Ovary (tissue), 9 donors: ENCODE measurements around the gene ZNF329. TPM values are rescaled to one million over a fixed set of nuclear protein-coding genes. Genes with fewer than 3 reads are reported as not detected.

Experiments
- DNase-seq, 5 donors: peaks; one replicate each; pipeline ENCODE4 v3.0.0-alpha.2; 2019 to 2020
- H3K27ac ChIP-seq, 2 donors: fragments of 200-600 bp; one replicate each; pipeline versions ENCODE4 v1.5.1 to v1.8.0; 2019 to 2022
- H3K27me3 ChIP-seq: fragments of 200-600 bp; one replicate; pipeline ENCODE4 v1.8.0; 2022
- H3K36me3 ChIP-seq: fragments of 200-600 bp; sonication (generic); one replicate; pipeline ENCODE4 v1.5.1; 2019
- H3K4me1 ChIP-seq: one replicate; pipeline ENCODE4 v1.8.1; 2013; ENCODE audit warnings: mild to moderate bottlenecking, moderate library complexity; ENCODE audit not compliant: insufficient read depth
- H3K4me3 ChIP-seq: fragments of 200-600 bp; sonication (generic); one replicate; pipeline ENCODE4 v1.5.1; 2017
- H3K9me3 ChIP-seq, 2 donors: fragments of 200-600 bp in 1 of 2; sonication (generic) in 1 of 2; one replicate each; pipeline versions ENCODE4 v1.5.1 to v1.8.1; 2013 to 2019; ENCODE audit warnings: mild to moderate bottlenecking in 1 of 2, moderate library complexity in 1 of 2
- CTCF ChIP-seq, 3 donors: fragments of 450-650 bp in 2 of 3; fragments of 200-600 bp in 1 of 3; IDR thresholded peaks; one replicate each; pipeline versions ENCODE4 v1.5.1 to v1.8.0; 2016 to 2022; ENCODE audit warnings: antibody characterized with exemption in 3 of 3, mild to moderate bottlenecking in 1 of 3
- EP300 ChIP-seq: sonication (generic); formaldehyde crosslinking; IDR thresholded peaks from one replicate; pipeline ENCODE4 v1.6.1; 2017; ENCODE audit warnings: antibody characterized with exemption
- POLR2A ChIP-seq: fragments of 450-650 bp; IDR thresholded peaks from one replicate; pipeline ENCODE4 v1.6.1; 2017; ENCODE audit warnings: antibody characterized with exemption, mild to moderate bottlenecking, moderate library complexity
- WGBS, 3 donors: extraction: QIAGEN DNeasy Blood & Tissue Kit in 1 of 3; methylation state at CpG; one replicate each; pipeline versions ENCODE4 v1.1.5 to v1.1.7; 2013 to 2017; 5-methylcytosine and 5-hydroxymethylcytosine counted together
- intact Hi-C, 4 donors: fragments of 100-400 bp; cut with DNase I; formaldehyde crosslinking; loops; one replicate each; pipeline versions ENCODE4 v1.11.0 to v1.15.1; 2022 to 2023
- polyA plus RNA-seq, 2 donors: library from polyadenylated mRNA; stranded (reverse); fragments of 200-250 nt in 1 of 2; fragments of 350-450 nt in 1 of 2; fragmentation: Illumina TruSeq in 1 of 2; extraction: RNeasy Lipid Tissue Mini Kit (QIAGEN cat#74804) in 1 of 2; gene quantifications; one replicate each; pipeline ENCODE4 v1.2.3, GENCODE V29; 2013 to 2014
- total RNA-seq, 7 donors: library from RNA; depleted of rRNA in 2 of 7; stranded (reverse); fragments of >200 nt in 2 of 7; fragmentation: NEBNext Ultra II Directional in 3 of 7; extraction: Animal tissue kit (Norgen Biotek cat#: 25700) in 3 of 7; gene quantifications; one replicate each; pipeline versions ENCODE4 v1.1.0 to v1.2.4, GENCODE V29; 2016 to 2023
- donor health status: DM: no; HTN: no; CAD: no; lungs with moderate emphysema.
- donor health status: DM: no; HTN: no; CAD: no.
- donor health status: Bipolar disorder and iron deficiency.
- donor health status: DM: yes; HTN: yes; CAD: no.
- donor health status: DM: no; HTN: no; CAD: no.
- donor health status: DM: yes; HTN: yes; CAD: no.

ZNF329 gene
- total and polyA plus RNA-seq, 9 donors, result 5.6 to 16.9 (median 13.5) TPM

DNA sequence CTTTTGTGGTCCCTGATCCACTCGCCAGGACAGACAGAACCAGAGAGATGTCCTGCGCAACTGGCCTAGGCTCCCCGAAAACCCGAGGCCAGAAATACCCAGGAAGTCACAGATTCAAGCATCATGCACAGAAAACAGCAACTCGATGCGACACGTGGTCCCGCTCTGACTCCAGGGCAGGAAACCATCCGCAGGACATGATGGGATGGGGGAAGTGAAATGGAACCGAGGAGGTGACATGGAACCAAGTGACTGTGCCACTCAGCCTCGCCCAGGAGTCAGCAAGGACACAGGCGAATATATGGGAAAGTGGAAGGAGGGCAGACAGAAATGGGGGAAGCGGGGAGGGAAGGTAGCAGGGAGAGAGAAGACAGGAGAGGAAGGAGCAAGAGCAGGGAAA is 53.7 kb downstream of the ZNF329 start:
- WGBS, 3 donors, result 84 to 87% (median 86%) methylated on average over 13 of the region's 13 CpGs
- Histone ChIP-seq H3K4me3 (peak overlapping the region; percentile 86), H3K27me3 (no peaks in the 10 kb centered on the region), H3K27ac (no peak overlapping the region), H3K4me1 (peaks cover 6% of the 10 kb centered on the region), H3K9me3 (peaks cover 0 to 6% of the 10 kb centered on the region in 2 donors), H3K36me3 (no peaks in the 10 kb centered on the region)
- TF ChIP-seq POLR2A (no peak), EP300 (no peak), CTCF (IDR thresholded peaks at IDR 0.05) (no peak)
- DNase-seq, result no peak
- intact Hi-C loops, result no loop called here

GRCh38 chr19:58095328-58095727 is 55.3 kb downstream of the ZNF329 start:
- Histone ChIP-seq H3K9me3 (peaks cover 0 to 6% of the 10 kb centered on the region in 2 donors), H3K27me3 (no peaks in the 10 kb centered on the region), H3K4me1 (peaks cover 6% of the 10 kb centered on the region), H3K36me3 (no peaks in the 10 kb centered on the region), H3K4me3 (no peak overlapping the region), H3K27ac (no peak overlapping the region)
- 97 to 98% (median 97%) methylated on average over 10 of the region's 10 CpGs for WGBS, 3 donors
- TF ChIP-seq CTCF (IDR thresholded peaks at IDR 0.05), result no peak
- TF ChIP-seq POLR2A, result no peak
- no peak for TF ChIP-seq EP300
- no peak for DNase-seq
- intact Hi-C loops, result no loop called here

- no peak for DNase-seq
- intact Hi-C loops, result no loop called here
- WGBS, 3 donors, result 93 to 96% (median 93%) methylated on average over 7 of the region's 7 CpGs
- TF ChIP-seq POLR2A (no peak), EP300 (no peak), CTCF (IDR thresholded peaks at IDR 0.05) (no peak)
- no peaks in the 10 kb centered on the region for H3K27me3 ChIP-seq
- no peaks in the 10 kb centered on the region for H3K36me3 ChIP-seq
- H3K27ac ChIP-seq, result no peak overlapping the region
- H3K4me1 ChIP-seq, result peaks cover 6% of the 10 kb centered on the region
- H3K4me3 ChIP-seq, result no peak overlapping the region
- H3K9me3 ChIP-seq, result peaks cover 0 to 19% of the 10 kb centered on the region in 2 donors
Measured at GRCh38 chr19:58093071-58093470, 57.5 kb downstream of the ZNF329 start.

GRCh38 chr19:58091251-58091995 is 59.2 kb downstream of the ZNF329 start:
- intact Hi-C loops, result no loop called here

More at GRCh38 chr19:58091251-58091995, 59.2 kb downstream of the ZNF329 start:
- H3K27me3 ChIP-seq, result no peaks in the 10 kb centered on the region
- TF ChIP-seq POLR2A (no peak), EP300 (no peak), CTCF (IDR thresholded peaks at IDR 0.05) (no peak)
- H3K9me3 ChIP-seq, result peaks cover 0 to 35% of the 10 kb centered on the region in 2 donors
- H3K4me1 ChIP-seq, result no peaks in the 10 kb centered on the region
- DNase-seq, result no peak
- peaks cover 3% of the 10 kb centered on the region for H3K36me3 ChIP-seq
- no peak overlapping the region for H3K27ac ChIP-seq
- WGBS, 3 donors, result 85 to 89% (median 86%) methylated on average over 11 of the region's 11 CpGs
- no peak overlapping the region for H3K4me3 ChIP-seq
